GM19193 (cell line): ENCODE measurements around the gene SLC25A1.

Source experiments
- POLR2A ChIP-seq: IDR thresholded peaks from 4 replicates; pipeline ENCODE4 v1.6.1; 2011; ENCODE audit not compliant: insufficient read depth, insufficient read length; ENCODE audit errors: extremely low read depth

The SLC25A1 gene

GRCh38 chr22:19168088-19168890 lies 10.2 kb downstream of the SLC25A1 start:
- TF ChIP-seq POLR2A, result no peak

GRCh38 chr22:19167106-19167869 lies 11.2 kb downstream of the SLC25A1 start:
- TF ChIP-seq POLR2A, result no peak

DNA sequence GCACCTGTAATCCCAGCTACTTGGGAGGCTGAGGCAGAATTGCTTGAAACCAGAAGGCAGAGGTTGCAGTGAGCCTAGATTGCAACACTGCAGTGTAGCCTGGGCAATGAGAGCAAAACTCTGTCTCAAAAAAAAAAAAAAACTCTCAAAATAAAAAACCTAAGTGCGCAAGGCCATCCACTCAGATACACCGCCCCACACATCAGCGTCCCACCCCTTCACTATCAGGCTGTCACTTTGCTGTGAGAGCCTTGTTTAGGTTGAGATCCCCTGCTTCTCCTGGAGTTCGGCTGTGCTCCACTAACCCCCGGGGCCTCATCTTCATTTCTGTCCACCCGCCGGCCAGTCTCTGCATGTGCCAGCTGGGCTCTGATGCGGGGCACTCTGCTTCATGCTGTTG lies 12.1 kb downstream of the SLC25A1 start:
- TF ChIP-seq POLR2A, result no peak

DNA sequence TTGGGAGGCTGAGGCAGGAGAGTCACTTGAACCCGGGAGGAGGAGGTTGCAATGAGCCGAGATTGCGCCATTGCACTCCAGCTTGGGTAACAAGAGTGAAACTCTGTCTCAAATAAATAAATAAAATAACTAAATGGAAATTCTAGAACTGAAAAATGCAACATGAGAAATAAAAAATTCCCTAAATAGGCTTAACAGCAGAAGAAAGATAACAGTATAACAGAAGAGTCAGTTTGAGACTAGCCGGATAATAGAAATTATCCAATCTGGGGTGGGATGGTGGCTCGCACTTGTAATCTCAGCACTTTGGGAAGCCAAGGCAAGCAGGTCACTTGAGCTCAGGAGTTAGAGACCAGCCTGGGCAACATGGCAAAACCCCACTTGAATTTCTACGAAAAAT lies 14.1 kb downstream of the SLC25A1 start:
- no peak for TF ChIP-seq POLR2A

DNA sequence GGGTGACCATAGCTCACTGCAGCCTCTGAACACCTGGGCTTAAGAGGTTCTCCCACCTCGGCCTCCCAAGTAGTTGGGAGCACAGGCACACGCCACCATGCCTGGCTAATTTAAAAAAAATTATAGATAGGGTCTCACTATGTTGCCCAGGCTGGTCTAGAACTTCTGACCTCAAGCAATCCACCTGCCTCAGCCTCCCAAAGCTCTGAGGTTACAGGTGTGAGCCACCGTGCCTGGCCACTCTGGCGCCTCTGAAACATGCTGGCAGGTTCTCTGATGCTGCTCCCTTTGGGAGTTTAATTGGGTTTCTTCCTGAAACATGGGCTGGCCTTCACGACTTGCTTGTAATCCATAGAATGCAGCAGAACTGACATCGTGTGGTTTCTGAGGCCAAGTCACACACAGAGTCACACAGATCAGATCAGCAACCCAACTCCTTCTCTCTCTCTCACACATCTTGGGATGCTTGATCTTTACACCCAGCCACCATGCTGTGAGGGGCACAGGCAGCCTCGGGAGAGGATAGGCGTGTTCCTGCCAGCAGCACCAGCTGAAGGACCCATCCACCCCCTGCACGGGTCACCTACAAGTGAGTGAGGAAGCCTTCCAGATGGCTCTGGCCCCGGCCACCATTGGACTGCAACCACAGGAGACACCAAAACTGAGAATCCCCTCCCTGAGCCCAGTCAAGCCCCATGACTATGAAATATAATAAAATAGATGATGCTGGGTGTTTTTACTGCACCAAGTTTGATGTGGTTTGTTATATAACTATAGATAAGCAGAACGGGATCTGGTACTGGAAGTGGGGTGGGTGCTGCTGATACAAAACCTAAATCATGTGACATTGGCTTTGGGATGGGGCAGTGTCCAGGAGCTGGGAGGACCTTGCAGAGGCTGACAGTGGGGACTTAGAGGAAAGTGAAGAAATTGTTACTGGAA lies 25.3 kb downstream of the SLC25A1 start:
- TF ChIP-seq POLR2A, result no peak

DNA sequence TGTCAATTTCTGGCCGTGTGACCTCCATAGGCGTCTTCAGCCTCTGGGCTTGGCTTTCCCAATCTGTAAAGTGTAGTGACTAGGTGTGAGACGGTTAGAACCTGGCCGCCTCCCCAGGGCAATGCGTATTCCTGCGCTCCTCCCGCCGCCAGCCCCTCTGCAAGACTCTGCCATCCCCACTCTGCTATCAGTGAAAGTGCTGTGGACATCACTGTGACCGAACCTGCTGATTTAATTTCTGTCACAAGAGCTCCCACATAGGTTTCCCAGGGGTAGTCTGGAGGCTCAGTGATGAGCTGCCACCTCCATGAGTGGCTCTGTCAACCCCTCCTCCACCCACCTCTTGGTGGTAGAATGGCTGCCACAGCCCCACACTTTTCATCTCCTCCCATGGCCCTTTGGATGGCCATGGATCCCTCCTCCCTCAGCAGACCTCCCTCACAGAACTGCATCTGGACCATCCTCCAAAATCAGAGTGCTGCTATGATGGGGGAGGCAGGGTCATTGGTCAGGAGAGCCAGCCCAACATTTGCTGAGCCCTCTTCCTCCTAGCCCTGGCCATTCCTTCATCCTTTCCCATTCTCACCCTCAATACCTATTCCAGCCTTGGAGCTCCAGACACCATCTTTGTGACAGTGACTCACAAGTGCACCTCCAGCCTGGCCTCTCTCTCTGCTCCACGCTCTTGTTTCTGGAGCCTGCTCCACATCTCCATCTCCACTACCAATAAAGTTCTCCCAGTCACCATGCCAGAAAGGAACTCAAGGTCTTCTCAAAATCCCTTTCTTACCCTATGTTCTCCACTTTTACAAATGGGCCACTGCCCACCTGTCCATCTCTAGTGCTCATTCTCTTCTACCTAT lies 27.0 kb downstream of the SLC25A1 start:
- TF ChIP-seq POLR2A, result no peak

DNA sequence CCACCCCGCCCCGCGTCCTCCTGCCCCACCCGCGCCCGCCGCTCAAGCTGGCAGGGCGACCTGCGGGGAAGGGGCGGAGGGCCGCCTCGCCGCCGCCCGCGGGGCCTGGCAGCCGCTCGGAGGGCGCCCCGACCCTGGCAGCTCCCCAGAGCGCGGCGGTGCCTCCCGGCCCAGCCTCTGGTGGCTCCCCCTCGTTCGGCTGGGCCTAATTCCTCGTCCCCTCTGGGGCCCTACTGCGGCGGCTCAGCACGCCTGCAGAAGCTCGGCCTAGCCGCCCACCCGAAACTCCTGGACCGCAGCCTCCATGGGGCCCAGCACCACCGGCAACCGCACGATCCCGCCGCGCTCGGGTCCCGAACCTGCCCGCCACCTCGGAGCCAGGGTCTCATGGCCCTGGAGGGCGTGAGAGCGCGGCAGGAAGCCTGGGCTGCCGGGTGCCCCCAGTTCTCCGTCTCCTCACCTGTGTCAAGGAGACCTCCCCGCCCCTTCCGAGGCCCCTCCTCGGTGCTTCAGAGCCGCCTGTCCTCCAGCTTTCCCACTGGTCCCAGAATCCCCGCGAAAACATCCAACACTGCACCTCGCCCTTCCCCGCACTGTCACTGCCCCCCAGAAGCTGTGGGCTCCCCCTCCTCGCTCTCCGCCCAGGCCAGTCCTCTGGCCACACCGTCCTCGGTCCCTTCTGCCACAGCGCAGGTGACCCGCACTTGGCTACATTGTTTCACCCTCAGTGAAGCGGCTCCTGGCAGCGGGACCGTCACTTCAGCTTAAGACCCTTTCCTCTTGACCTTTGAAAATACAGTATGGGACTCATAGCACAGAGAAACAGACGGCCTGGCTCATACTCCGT lies 27.8 kb downstream of the SLC25A1 start:
- no peak for TF ChIP-seq POLR2A

GRCh38 chr22:19149991-19150390 lies 28.5 kb downstream of the SLC25A1 start, which contains the start of gene GSC2:
TSS of gene GSC2 (minus strand) at chr22:19150292. CDS start at chr22:19150283, 9 bp downstream.
- no peak for TF ChIP-seq POLR2A

DNA sequence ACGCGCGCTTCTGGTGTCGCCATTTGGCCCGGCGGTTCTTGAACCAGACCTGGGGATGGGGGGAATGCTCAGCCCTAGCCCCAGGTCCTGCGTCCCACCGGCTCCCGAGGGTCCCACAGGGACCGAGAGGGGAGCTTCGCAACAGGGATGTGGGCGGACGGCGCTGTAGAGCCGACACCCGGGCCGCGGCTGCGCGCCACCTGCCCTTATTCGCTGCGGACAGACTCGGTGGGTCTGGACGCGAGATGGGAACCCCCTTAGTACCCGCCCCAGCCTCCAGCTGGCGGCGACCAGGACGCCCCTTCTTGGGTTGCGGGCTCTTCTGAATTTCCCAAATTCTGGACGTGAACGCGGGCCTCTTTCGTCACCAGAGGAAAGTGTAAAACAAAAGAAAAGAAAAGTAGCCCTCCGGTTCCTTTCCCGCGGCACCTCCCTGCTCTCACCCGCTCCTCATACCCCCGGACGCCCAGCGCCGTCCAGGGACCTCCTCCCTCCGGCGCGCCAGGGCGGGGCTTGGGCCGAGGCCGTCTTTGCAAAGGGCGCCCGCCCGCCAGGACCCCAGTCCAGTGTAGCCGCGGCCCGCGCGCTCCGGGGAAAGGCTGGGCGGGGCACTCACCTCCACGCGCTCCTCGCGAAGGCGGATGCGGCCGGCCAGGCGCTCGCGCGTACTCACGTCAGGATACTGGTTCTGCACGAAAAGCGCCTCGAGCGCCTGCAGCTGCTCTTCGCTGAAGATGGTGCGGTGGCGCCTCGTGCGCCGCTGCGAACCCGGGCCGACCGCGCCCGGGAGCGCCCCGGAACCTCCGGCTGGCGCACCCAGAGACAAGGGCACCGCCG lies 29.3 kb downstream of the SLC25A1 start:
- TF ChIP-seq POLR2A, result no peak

DNA sequence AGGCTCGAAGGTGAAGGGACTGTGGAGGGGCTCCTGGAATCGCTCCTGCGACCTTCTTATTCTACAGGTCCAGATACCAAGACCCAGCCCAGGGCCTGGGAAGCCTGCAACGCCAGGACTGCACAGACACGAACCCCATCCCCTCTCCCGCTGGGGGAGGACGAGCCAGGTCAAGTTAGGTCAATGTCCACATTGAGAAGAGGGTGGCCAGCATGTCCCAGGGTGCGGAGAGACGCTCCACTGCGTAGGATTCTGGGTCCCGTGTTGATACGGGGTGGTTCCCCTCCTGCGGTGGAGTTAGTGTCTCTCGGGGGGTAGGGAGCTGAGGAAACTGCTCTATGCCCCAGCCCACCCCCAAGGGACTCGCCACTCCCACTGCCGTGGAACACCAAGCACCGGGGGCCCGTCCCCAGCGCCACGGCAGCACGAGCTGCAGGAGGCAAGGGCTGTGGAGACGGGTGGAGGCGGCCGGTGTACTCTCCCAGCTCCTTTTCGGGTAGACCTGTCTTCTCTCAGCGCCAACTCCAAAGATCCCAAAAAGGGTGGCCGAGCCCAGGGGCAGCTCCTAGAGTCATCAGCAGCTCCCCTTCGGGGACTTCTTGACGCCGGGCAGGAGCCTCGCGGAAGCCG lies 30.0 kb downstream of the SLC25A1 start:
- TF ChIP-seq POLR2A, result no peak

DNA sequence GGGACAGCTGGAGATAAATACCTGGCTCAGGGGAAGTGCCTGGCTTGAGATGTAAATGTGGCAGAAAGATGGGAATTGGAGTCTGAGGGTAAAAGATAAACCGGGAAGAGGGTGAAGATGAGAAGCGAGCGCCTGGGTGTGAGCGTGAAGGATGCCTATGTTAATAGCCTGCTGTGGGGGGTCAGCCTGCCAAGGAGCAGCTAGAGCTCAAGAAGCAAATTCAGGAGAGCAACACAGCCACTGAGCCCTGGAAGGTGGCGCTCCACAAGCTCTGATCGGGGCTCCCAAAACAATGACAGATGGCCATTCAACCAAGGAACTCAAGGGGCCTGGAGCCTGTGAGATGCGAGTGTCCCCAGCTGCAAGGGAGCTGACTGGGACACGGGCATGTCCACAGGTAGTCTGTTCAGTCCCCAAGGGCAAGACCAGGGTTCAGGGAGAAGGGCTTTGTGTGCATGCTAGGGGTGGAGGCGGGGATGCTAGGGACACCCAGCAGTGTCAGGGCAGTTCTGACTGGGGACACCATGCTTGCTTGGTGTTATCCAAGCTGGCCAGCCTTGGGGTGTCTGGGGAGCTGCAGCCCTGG lies 31.2 kb downstream of the SLC25A1 start:
- no peak for TF ChIP-seq POLR2A
